Stomach smooth muscle (tissue), 2 donors: Measurements from ENCODE around the gene MANSC4.
"Not testable (repeated sequence)": the region's sequence is repeated elsewhere in the genome, so short reads cannot be mapped to it uniquely, and the experiment has no call there.

ENCODE experiments used
- H3K27ac ChIP-seq: one replicate; pipeline ENCODE4 v1.7.0; 2013; ENCODE audit warnings: mild to moderate bottlenecking, low read length, inconsistent platforms
- H3K27me3 ChIP-seq, 2 donors: one replicate each; pipeline ENCODE4 v1.7.0; 2013; ENCODE audit warnings: low read length in 2 of 2; ENCODE audit not compliant: insufficient read depth in 2 of 2, control insufficient read depth in 1 of 2
- H3K36me3 ChIP-seq, 2 donors: one replicate each; pipeline ENCODE4 v1.7.0; 2013; ENCODE audit warnings: low read length in 2 of 2; ENCODE audit not compliant: control insufficient read depth in 2 of 2, insufficient read depth in 2 of 2
- H3K4me1 ChIP-seq: one replicate; pipeline ENCODE4 v1.7.0; 2013; ENCODE audit warnings: low read length; ENCODE audit not compliant: control insufficient read depth, insufficient read depth
- H3K4me3 ChIP-seq, 2 donors: one replicate each; pipeline ENCODE4 v1.7.0; 2013; ENCODE audit warnings: low read length in 2 of 2
- H3K9ac ChIP-seq, 2 donors: one replicate each; pipeline ENCODE4 v1.7.0; 2013; ENCODE audit warnings: low read length in 2 of 2, mild to moderate bottlenecking in 1 of 2
- H3K9me3 ChIP-seq, 2 donors: one replicate each; pipeline ENCODE4 v1.7.0; 2013; ENCODE audit warnings: low read length in 2 of 2; ENCODE audit not compliant: control insufficient read depth in 2 of 2
- donor health status: healthy.
- donor health status: Pancreatic carcinoma.

Gene MANSC4

DNA sequence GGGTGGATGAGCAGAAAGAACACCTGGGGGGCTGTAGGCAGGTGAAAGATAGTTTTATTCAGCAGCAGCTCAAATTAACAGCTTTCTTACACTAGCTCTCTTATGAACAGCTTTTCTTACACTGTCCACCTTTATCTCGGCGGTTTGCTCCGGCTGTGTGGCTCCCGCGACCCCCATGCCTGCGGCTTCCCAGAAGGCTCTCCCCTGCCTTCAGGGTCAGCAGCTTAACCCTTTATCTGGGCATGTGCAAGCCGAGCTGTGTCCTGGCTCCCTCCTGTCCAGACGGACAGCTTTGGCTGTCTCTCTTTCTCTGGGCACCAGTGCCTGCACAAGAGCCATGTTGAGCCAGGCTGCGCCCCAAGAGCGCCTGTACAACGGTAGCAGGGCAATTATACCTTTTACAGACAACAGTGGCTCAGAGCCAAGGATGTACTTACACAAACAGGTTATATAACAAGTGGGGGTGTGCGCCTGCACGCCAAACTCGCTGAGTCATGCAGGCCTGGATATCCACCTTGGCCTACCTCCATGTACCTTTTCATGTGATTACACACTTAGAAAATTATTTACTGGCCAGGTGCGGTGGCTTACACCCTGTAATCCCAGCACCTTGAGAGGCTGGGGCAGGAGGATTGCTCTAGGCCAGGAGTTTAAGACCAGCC lies 28.5 kb downstream of the MANSC4 start:
- Histone ChIP-seq H3K9ac (no peak overlapping the region), H3K9me3 (no peaks in the 10 kb centered on the region), H3K36me3 (peaks cover 0 to 6% of the 10 kb centered on the region in 2 donors), H3K27me3 (no peaks in the 10 kb centered on the region), H3K4me1 (peaks cover 7% of the 10 kb centered on the region), H3K4me3 (no peak overlapping the region), H3K27ac (no peak overlapping the region)

DNA sequence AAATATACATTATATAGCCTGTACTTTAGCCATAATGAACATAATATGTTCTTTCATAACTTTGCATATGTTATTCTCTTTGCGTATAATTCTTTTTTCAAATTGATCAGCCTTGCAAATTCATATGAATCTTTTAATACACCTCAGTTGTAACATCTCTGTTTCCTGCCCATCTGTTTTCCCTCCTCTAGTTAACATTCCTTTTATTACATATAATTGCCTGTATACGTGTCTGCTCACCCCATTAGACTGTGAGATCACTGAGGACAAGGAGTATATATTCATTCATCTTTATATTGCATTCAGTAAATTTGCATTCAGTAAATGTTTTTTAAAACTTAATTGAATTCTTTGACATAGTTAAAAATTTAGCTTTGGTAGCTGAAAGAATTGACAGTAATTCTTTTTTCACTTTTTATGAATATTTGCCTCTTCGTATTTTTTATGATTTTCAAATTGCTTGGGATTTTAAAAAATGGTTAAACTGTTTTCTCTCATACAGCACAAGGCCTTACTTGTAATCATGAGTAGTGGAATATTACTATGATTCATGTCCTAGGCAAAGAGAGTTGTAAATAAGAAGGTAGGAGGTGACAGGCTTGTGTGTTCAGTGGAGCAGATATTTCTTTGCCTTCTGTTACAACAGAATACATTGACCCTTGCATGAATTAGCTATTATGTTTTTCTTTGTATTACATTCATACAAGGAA lies 32.8 kb downstream of the MANSC4 start:
- H3K4me1 ChIP-seq: peaks cover 7% of the 10 kb centered on the region
- no peaks in the 10 kb centered on the region for H3K27me3 ChIP-seq
- peak overlapping the region in 1 of 2 donors; percentile 43 for H3K9ac ChIP-seq
- peak overlapping the region; percentile 68 for H3K27ac ChIP-seq
- H3K4me3 ChIP-seq: no peak overlapping the region
- no peaks in the 10 kb centered on the region for H3K9me3 ChIP-seq
- peaks cover 5 to 9% of the 10 kb centered on the region in 2 donors for H3K36me3 ChIP-seq

DNA sequence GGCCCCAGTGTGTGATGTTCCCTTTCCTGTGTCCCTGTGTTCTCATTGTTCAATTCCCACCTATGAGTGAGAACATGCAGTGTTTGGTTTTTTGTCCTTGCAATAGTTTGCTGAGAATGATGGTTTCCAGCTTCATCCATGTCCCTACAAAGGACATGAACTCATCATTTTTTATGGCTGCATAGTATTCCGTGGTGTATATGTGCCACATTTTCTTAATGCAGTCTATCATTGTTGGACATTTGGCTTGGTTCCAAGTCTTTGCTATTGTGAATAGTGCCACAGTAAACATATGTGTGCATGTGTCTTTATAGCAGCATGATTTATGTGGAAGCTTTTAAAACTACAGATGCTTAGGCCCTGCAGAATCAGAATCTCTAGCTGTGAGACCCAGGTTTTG lies 34.3 kb downstream of the MANSC4 start:
- not testable (repeated sequence) for H3K9ac ChIP-seq, H3K4me3 ChIP-seq, H3K27me3 ChIP-seq, H3K9me3 ChIP-seq, H3K27ac ChIP-seq, H3K36me3 ChIP-seq, H3K4me1 ChIP-seq

DNA sequence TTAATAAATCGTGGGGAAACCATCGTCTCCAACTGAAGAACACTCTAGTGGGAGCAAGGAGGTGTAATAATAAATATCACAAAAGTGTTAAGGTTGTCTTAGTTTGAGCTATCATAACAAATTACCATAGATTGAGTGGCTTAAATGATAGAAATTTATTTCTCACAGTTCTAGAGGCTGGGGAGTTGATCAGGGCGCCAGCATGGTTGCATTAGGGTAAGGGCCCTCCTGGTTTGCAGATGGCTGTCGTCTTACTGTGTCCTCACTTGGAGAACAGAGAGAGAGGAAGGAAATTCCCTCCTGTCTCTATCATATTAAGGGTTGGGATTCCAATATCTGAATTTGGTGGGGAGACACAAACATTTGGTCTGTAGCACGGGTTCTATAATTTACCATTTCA lies 36.4 kb downstream of the MANSC4 start:
- no peaks in the 10 kb centered on the region for H3K27me3 ChIP-seq
- no peaks in the 10 kb centered on the region for H3K9me3 ChIP-seq
- no peak overlapping the region for H3K4me3 ChIP-seq
- H3K9ac ChIP-seq: no peak overlapping the region
- H3K4me1 ChIP-seq: peaks cover 4% of the 10 kb centered on the region
- H3K36me3 ChIP-seq: peaks cover 7 to 12% of the 10 kb centered on the region in 2 donors
- H3K27ac ChIP-seq: no peak overlapping the region

DNA sequence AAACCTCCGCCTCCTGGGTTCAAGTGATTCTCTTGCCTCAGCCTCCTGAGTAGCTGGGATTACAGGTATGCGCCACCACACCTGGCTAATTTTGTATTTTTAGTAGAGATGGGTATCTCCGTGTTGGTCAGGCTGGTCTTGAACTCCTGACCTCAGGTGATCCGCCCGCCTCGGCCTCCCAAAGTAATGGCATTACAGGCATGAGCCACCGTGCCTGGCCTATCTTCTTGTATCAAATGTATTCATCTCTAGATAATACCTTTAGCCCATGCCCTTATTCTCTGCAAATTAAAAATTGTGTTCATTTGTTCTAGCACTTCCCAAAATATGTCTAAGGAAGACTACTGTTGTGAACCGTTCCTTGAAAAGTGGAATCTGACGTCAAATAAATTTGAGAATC lies 45.7 kb downstream of the MANSC4 start:
- not testable (repeated sequence) for H3K9ac ChIP-seq, H3K4me1 ChIP-seq, H3K27ac ChIP-seq, H3K27me3 ChIP-seq, H3K9me3 ChIP-seq, H3K4me3 ChIP-seq
- peaks cover 5 to 12% of the 10 kb centered on the region in 2 donors for H3K36me3 ChIP-seq

DNA sequence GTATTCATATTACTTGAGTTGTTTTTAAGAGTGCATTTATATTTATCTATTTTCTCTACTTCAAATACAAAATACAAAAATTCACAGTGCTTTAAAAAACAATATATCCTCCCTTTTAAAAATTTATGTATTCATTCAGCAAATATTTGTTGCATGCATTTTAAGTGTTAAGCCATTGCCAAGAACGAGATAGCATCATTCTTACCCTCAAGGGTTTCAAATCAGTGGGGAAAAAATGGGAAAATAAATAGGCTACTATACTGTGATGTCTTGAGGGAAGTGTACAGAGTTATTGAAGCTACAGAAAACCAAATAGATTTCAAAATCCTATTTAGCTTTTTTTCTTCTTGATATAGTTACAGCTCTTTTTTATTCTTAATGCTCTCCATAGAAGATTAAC lies 46.2 kb downstream of the MANSC4 start:
- H3K4me1 ChIP-seq: no peaks in the 10 kb centered on the region
- no peaks in the 10 kb centered on the region for H3K9me3 ChIP-seq
- H3K27me3 ChIP-seq: no peaks in the 10 kb centered on the region
- H3K9ac ChIP-seq: no peak overlapping the region
- H3K4me3 ChIP-seq: no peak overlapping the region
- no peak overlapping the region for H3K27ac ChIP-seq
- peaks cover 5 to 13% of the 10 kb centered on the region in 2 donors for H3K36me3 ChIP-seq

DNA sequence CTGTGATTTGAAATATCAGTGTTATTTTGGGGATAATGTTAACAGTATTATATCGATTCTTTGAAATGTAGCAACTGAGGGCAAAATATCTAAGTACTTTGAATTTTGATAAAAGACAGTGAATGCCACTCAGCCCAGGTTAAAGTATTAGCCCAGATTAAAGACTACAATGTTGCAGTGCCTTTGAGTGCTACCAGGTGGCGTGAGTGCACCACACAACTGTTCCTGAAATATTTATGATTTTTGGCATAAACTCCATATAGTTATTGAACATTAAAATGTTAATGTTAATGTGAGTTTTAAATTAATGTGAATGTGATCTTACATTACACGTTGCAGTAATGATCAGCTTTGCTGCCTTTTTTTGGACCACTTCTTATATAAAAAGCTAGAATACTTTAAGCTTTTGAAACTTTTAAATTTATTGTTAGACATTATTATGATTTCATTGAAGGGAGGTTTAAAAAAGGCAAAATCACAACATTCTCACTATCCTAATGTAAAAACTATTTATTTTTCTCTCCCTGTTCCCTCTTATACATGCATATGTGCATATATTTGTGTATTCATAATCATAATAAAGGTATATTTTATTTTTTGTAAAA lies 46.9 kb downstream of the MANSC4 start:
- no peaks in the 10 kb centered on the region for H3K4me1 ChIP-seq
- peaks cover 5 to 13% of the 10 kb centered on the region in 2 donors for H3K36me3 ChIP-seq
- no peak overlapping the region for H3K4me3 ChIP-seq
- no peaks in the 10 kb centered on the region for H3K9me3 ChIP-seq
- no peak overlapping the region for H3K9ac ChIP-seq
- no peak overlapping the region for H3K27ac ChIP-seq
- no peaks in the 10 kb centered on the region for H3K27me3 ChIP-seq

DNA sequence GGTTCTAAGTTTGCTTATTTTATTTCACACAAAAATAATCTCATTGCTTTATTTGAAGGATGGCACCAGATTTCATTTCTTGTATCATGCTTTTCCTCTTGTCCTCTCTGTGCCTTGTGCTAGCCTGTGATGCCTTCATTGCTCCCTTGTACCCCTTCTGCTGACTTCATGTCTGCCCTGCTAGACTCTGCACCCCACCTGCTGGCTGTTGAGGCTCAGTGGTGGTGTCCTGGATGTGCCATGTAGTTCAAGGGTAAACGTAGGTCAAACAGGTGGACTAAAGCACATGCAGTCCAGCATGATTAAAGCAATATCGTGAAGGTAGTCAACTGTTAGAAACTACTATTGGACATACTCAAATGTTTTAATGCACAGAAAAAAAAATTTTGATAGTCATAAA lies 47.8 kb downstream of the MANSC4 start:
- Histone ChIP-seq H3K9me3 (no peaks in the 10 kb centered on the region), H3K4me3 (no peak overlapping the region), H3K36me3 (peaks cover 5 to 14% of the 10 kb centered on the region in 2 donors), H3K9ac (no peak overlapping the region), H3K4me1 (no peaks in the 10 kb centered on the region), H3K27me3 (no peaks in the 10 kb centered on the region), H3K27ac (no peak overlapping the region)

DNA sequence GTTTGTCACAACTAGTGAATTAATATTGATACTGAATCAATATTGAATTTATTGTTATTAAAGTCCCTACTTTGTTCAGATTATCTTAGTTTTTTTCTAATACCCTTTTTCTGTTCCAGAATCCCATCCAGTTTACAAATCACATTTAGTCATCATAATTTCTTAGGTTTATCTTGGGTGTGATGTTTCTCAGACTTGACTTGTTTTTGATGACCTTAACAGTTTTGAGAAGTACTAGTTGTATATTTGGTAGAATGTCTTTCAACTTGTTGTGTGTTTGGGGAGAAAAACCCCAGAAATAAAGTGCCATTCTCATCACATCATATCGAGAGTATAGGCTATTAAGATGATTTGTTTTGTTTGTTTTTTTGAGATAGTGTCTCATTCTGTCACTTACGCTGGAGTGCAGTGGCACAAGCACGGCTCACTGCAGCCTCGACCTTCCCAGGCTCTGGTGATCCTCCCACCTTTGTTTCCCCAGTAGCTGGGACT lies 49.9 kb downstream of the MANSC4 start:
- Histone ChIP-seq H3K4me1 (no peaks in the 10 kb centered on the region), H3K9me3 (no peaks in the 10 kb centered on the region), H3K4me3 (no peak overlapping the region), H3K36me3 (peaks cover 5 to 14% of the 10 kb centered on the region in 2 donors), H3K27me3 (no peaks in the 10 kb centered on the region), H3K27ac (no peak overlapping the region), H3K9ac (no peak overlapping the region)

DNA sequence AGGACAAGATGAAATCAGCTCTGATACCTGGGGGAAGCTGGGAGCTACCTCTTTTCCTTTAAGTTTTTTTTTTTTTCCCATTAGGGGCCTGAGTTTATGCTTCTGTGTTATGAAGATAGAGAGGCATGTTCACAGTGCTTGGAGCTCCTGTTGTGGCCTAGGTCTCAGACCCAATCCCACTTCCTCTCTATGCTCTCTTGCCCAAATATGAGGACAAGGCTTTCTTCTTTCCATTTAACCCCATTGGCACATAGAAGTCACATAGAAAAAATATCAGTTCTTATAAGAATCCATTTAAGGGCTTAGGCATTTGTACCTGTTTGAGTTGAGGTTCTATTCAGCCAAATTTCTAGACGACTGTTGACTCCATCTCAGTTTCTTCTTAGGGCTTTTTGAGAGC lies 56.8 kb downstream of the MANSC4 start:
- Histone ChIP-seq H3K9me3 (no peaks in the 10 kb centered on the region), H3K27ac (no peak overlapping the region), H3K9ac (no peak overlapping the region), H3K4me3 (no peak overlapping the region), H3K36me3 (peaks cover 5 to 9% of the 10 kb centered on the region in 2 donors), H3K4me1 (no peaks in the 10 kb centered on the region), H3K27me3 (no peaks in the 10 kb centered on the region)
